CD4-positive, alpha-beta T cell treated with Interleukin-21 for 1 hour (primary cell): Measurements from ENCODE around the gene TRAPPC14.
"Not testable (repeated sequence)": the region's sequence is repeated elsewhere in the genome, so short reads cannot be mapped to it uniquely, and the experiment has no call there.

Experiments used
- DNase-seq: peaks from one replicate; pipeline ENCODE4 v3.0.0-alpha.2; 2020

The TRAPPC14 gene, protein sequence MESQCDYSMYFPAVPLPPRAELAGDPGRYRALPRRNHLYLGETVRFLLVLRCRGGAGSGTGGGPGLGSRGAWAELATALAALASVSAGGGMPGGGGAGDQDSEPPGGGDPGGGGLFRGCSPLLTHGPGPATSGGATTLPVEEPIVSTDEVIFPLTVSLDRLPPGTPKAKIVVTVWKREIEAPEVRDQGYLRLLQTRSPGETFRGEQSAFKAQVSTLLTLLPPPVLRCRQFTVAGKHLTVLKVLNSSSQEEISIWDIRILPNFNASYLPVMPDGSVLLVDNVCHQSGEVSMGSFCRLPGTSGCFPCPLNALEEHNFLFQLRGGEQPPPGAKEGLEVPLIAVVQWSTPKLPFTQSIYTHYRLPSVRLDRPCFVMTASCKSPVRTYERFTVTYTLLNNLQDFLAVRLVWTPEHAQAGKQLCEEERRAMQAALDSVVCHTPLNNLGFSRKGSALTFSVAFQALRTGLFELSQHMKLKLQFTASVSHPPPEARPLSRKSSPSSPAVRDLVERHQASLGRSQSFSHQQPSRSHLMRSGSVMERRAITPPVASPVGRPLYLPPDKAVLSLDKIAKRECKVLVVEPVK

DNA sequence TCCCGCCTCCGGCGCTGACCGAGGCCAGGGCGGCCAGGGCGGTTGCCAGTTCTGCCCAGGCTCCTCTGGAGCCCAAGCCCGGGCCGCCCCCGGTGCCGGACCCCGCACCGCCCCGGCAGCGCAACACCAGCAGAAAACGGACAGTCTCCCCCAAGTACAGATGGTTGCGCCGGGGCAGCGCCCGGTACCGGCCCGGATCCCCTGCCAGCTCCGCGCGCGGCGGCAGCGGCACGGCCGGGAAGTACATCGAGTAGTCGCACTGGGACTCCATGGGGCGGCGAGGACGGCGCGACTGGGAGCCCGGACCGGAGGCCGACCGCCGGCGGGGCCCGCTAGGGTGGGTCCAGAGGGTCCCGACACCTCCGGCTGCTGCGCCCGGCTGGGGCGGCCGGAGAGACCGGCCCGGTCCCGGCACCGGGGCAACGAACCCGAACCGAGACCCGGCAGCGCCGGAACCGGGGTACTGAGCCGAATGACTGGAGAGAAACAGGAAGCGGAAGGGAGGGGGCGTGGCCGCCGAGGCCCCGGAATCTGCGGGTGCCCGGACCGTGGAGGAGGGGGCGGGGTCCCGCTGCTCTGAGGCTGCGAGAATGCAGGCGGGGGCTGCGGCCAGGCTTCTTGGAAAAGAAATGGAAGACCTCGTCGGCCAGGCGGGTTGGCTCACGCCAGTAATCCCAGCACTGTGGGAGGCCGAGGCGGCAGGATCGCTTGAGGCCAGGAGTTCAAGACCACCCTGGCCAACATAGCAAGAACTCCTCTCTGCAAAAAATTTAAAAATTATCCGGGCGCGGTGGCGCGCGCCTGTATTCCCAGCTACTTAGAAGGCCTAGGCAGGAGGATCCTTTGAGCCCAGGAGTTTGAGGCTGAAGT is at the start of gene TRAPPC14:
TRAPPC14 (minus strand) TSS at position 495 of the 870 bp plus-strand sequence; CDS start at position 271, 224 bp downstream.
- DNase-seq: peak; percentile 87

DNA sequence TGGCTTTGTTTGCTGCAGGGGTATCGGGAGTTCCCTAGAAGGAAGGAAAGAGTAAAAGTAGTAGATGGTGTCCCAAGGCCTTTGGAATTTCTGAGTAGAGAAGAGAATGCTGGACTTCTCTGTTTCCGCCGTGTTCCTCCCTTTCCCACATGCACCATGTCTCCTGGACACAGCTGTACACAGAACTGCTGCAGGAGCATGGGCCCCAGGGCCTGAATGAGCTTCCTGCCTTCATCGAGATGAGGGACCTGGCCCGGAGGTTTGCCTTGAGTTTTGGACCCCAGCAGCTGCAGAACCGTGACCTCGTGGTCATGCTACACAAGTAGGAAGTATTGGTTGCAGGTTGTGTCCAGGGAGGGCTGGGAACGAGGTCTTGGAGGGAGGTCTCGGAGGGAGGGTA is 45.9 kb upstream of the TRAPPC14 start:
- DNase-seq: no peak

DNA sequence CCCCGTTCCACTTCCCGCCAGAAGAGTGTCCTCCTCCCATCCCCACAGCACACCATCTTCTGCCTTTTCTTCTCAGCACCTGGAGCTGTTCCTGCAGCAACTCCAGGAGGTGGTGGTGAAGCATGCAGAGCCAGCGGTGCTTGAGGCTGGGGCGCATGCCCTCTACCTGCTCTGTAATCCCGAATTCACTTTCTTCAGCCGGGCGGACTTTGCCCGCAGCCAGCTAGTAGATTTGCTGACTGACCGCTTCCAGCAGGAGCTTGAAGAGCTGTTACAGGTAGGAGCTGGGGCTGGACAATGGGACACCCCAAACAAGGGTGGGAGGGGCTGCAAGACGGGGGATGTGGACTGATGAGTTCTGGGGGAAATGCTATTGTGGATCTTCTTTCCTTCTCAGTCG is 42.2 kb upstream of the TRAPPC14 start:
- no peak for DNase-seq

DNA sequence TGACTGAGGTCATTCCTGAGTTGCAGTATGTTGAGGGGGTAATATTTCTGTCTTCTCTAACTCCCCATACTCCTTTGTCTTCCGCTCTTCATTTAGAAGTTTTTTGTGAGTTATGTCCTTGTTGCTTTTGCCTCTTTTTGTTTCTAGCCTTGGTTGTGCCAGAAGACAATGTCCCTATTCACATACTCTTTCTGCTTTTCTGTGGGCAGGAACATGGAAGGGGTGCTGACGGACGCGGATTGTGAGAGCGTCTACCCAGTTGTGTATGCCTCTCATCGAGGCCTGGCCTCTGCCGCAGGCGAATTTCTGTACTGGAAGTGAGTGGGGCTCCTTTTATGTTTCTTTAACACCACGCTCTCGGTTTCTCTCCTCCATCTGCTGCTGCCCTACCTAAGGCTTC is 39.7 kb upstream of the TRAPPC14 start:
- no peak for DNase-seq

DNA sequence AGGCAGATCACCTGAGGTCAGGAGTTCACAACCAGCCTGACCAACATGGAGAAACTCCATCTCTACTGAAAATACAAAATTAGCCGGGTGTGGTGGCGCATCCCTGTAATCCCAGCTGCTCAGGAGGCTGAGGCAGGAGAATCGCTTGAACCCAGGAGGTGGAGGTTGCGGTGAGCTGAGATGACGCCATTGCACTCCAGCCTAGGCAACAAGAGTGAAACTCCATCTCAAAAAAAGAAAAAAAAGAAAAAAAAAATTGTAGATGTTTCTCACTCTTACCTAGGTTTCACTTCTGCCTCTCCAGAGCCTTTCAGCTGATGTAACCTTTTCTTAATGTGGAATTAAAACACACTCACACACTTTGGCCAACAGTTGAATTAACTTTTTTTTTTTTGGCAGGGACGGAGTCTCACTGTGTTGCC is 37.4 kb upstream of the TRAPPC14 start:
- not testable (repeated sequence) for DNase-seq

DNA sequence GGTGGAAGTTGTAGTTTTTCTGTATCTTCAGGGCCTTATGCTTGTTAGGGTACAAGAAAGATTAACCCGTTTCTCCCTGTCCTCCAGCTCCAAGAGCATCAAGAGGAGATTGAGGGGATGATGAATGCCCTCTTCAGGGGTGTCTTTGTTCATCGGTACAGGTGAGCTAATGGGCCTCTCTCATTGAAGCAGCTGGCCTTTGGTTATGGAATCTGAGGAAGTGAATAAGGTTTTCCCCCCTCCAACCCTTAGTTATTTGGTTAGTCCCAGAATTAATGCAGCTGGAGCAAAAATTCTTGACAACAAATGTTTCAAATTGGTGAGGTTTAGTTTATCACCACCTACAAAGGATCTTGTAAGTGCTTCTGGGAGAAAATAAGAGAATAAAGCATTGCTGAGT is 36.7 kb upstream of the TRAPPC14 start:
- DNase-seq: no peak

DNA sequence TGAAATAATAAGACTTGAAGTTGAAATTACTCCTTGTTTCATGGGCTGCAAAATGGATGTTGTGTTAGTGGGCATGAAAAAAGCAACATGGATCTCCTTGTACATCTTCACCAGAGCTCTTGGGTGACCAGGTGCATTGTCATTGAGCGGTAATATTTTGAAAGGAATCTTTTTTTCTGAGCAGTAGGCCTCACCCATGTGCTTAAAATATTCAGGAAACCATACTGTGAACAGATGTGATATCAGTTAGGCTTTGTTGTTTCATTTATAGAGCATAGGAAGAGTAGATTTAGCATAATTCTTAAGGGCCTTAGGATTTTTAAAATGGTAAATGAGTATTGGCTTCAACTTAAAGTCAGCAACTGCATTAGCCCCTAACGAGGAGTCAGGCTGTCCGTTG is 34.4 kb upstream of the TRAPPC14 start:
- no peak for DNase-seq

DNA sequence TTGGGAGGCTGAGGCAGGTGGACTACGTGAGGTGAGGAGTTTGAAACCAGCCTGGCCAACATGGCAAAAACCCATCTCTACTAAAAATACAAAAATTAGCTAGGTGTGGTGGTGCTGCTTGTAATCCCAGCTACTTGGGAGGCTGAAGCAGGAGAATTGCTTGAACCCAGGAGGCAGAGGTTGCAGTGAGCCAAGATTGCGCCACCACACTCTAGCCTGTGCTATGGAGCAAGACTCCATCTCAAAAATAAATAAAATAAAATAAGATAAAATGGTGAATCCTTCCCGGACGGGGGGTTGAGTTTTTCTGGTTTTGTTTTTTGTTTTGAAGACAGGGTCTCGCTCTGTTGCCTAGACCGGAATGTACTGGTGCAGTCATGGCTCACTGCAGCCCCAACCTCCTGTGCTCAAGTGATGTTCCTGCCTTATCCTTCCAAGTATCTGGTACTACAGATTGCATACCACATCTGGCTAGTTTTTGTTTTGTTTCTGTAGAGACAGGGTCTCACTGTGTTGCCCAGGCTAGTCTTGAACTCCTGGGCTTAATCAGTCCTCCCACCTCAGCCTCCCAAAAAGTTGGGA is 33.8 kb upstream of the TRAPPC14 start:
- not testable (repeated sequence) for DNase-seq

DNA sequence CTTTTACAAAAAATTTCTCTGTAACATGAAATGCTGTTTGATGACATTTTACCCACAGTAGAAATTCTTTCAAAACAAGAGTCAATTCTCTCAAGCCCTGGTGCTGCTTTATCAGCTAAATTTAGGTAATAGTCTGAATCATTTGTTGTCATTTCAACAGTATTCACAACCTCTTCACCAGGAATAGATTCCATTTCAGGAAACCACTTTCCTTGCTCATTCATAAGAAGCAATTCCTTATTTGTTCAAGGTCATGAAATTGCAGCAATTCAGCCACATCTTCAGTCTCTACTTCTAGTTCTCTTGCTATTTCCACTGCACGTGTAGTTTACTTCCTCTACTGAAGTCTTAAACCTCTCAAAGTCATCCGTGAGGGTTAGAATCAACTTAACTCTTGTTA is 33.3 kb upstream of the TRAPPC14 start:
- DNase-seq: no peak

DNA sequence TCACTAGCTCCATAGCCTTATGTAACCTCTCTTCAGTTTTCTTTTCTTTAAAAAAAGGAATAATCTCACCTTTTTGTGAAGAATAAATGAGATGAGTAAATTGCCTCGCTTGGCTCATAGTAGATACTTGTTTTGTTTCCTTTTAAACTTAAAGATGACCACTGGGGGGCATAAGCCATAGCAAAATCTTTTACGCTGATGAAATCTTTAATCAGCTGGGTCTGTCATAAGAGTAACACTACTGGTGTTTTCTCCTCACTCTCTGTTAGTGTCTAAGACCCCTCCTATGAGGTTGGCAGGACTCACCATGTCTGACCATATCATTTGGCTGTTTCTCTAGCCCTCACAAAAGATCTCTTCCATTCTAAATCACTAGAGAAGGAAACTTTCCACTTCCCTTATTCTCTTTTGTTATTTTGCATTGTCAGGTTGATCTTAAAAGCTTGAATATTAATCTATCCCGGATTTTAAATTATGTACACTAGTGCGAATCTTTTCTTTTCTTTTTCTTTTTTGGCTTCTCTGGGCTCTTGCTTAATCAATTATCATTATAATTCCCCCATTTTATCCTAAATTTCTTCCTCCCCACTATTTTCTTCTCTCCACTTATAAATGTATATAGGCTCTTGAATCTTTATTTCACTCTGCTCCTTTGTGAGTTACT is 31.7 kb upstream of the TRAPPC14 start:
- peak; percentile 74 for DNase-seq

DNA sequence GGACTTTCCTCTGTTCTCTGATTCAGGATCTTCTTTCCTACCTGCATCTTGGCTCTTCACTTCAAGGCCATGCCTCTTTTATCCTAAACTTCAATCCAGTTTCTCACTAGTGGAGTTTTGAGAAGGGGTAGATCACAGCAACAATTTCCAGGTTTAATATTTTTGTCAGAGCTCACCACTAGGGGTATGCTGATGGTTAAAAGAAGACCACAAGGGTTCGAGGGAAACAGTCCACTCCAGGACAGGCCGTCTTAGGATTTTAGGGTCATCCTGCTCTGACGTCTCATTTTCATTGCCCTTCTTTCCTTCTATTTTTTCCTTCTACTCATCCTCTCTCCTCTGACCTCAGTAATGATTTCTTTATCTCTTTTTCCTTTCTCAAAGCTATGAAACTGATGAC is 30.5 kb upstream of the TRAPPC14 start:
- DNase-seq: no peak

DNA sequence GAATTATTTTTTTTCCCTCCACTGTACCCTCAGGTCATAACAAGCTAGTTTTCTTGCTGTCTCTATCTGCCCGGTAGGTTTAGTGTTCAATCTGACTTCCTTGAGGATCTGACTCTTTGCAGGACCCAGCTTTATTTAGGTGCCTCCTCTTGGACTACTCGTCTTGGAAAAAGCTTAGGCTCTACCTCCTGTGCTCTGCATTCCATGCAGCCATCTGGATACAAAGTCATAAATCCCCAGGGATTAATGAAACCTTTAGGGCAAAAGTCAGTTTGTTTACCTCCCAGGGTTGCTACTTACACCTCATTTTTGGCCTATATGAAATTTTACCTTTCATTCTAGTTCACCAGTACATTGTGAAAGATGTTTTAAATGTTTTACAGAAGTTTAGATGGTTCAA is 27.2 kb upstream of the TRAPPC14 start:
- no peak for DNase-seq

DNA sequence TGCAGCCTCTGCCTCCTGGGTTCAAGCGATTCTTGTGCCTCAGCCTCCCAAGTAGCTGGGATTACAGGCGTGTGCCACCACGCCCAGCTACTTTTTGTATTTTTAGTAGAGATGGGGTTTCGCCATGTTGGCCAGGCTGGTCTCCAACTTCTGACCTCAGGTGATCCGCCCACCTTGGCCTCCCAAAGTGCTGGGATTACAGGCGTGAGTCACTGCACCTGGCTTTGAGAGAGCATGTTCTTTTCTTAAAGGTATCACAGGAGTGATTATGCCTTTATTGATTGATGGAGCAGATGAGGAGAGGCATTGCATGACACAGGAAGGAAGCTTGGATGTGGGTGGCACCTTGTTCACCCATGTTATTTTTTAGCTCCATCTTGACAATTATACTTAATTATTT is 24.6 kb upstream of the TRAPPC14 start:
- not testable (repeated sequence) for DNase-seq

DNA sequence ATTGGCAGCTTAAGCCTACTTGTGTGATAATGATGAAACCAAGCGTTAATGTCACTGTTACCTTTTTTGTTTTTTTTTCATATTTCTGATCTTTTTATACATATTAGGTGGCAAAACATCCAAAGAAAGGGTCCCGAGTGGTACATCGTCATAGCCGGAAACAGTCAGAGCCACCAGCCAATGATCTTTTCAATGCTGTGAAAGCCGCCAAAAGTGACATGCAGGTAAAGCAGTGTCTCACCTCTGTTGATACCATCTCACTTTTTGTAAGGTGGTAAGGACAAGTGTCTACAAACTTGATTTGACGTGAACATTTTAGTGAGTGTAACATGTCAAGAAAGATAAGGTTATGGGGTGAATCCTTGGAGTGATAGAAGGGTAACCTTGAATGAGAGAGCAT is 24.1 kb upstream of the TRAPPC14 start:
- peak; percentile 51 for DNase-seq

DNA sequence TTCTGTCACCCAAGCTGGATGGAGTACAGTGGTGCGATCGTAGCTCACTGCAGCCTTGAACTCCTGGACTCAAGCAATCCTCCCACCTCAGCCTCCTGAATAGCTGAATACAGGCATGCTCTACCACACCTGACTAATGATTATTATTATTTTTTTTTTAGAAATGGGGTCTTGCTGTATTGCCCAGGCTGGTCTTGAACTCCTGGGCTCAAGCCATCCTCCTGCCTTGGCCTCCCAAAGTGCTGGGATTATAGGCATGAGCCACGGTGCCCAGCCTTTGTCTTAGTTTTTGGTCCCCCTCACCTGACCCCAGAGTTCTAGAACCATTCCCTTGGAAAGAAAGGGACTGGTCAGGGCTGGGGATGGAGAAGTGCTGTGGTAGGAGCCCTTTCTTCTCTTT is 21.6 kb upstream of the TRAPPC14 start:
- not testable (repeated sequence) for DNase-seq

DNA sequence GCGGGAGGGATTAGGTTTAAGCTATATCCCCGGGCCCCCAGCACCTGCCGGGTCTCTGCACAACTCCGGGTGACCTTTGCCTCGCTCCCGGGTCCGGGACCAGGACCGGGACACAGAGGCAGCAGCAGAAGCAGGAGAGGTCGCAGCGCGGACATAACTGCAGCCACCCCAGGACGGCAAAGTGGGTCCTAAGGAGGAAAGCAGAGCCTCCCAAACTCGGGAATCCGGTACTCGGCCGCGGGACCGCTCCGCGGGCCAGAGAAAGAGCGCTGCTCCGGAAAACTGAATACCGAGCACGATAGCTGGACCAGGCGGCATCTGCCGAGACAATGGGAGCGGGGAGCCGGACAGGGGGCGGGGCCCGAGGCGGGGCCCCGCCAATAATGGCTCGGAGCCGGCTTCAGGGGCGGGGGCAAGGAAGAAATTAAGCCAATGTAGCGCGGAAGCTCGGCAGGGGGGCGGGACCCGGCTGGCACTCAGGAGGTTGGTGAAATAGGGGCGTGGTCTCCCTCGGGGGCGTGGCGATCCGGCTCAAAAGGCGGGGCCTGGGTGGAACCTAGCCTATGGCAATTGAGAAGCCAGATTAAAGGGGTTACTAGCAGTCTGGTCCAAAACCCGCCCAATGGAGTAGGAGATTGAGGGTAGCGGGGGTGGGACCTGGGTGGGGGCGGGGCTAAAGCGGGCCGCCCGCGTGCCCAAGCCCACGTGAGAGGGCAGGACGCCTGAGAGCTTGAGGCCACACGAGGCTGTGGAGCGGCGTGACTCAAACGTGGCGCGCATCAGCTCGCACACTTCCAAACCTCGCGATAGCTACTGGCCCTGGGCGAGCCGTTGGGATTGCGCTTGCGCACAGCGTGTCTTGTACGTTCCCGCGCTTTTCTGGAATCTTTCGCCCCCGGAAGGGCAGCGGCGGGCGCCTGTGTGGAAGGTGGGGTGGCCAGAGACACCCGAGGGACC is 18.8 kb upstream of the TRAPPC14 start, which contains the start of the genes GPC2 and STAG3:
GPC2 (minus strand) TSS at position 337 of the 957 bp plus-strand sequence; CDS start at position 155, 182 bp downstream.
STAG3 (plus strand) TSS at position 874 of the 957 bp plus-strand sequence. CDS start 2,639 bp downstream, outside the sequence.
- peak; percentile 99 for DNase-seq

DNA sequence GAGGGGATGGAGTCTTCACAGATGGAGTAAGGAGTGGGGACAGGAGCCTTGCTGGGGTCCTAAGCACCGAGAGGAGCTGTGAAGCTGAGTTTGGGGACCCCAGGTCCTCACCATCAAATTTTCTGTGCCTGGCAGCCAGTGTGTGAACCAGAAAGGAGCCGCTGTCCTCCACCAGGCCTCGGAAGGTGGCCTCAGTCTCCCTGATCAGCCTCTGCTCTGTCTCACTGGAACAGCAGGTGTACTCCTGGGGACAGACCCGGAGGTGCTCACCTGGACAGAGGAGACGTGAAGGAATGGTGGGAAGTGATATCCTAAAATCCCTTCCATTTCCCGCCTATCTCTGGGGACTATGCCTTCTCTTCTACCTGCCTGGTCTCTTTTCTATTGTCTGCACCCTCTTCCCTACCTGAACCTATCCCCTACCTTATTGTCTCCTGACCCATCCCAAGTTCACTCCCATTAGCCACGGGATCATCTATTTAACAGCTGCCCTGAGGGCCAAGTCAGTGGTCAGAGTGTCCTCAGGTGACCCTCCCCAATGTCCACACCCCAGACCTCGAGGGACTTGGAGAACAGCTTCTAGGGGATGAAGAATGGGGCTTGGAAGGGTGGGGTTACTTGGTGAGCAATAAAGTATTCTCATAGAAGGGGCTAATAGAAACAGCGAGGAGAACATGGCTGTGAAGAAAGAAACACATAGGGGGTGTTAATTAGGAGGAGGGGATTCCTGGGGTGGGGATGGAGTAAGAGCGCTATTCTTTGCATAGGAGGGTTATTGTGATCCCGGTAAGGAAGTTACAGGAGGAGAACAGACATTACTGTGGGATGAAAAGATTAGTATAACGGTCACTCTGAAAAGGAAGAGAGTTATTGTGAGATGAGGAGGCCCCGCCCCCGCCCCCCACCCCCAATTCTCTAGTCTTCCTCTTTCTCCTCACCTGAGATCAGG is 17.8 kb upstream of the TRAPPC14 start:
- DNase-seq: no peak

DNA sequence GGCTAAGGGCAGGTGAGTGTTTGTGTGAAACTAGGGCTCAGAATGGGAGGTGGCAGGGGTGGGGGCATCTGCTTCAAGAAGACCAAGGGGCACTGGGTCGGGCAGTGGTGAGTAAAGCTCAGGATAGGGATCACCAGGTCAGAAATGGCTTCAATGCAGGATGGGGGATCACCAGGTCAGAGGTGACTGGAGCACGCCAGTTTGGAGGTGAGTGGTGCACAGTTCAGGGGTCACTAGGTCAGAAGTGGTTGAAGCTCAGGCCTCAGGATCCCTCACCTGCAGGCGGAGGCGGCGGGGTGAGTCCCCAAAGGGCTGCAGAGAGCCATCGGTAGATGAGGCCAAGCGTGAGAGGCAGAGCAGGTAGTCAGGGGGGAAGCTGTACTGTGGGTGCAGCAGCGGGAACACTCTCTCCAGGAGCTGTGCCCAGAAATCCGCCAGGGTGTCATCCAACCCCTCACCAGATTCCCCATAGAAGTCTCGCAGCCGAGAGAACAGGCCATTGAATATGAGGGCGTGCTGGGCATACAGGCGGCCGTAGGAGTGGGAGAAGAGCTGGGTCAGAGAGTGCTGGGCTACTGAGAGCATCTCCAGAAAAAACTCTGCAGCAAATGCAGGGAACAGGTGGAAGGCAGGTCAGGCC is 16.9 kb upstream of the TRAPPC14 start:
- no peak for DNase-seq

DNA sequence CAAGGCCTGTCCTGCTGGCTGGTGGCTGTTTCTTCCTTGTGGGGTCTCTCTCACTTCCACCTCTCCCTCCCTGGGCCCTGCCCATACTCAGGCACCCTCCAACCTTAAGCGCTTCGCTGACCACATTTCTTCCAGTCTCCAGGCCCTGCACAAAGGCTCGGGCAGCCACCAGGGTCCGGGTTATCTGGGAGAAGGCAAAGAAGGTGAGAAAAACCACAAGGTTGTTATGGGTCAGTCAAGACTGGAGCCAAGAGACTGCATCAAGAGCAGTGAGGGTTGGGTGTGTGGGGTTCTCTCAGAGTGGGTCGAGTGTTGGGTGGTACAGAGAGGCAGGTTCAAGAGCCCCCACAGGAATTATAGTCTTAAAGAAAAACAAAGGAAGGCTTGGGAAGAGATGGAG is 16.1 kb upstream of the TRAPPC14 start:
- DNase-seq: no peak
